ENCODE data around the gene VAV1. TPM values are rescaled to one million over a fixed set of nuclear protein-coding genes. Genes with fewer than 3 reads are reported as not detected.

Gene VAV1
- total and polyA plus RNA-seq, 7 donors = 0.20 to 1.8 (median 1.1) TPM

DNA sequence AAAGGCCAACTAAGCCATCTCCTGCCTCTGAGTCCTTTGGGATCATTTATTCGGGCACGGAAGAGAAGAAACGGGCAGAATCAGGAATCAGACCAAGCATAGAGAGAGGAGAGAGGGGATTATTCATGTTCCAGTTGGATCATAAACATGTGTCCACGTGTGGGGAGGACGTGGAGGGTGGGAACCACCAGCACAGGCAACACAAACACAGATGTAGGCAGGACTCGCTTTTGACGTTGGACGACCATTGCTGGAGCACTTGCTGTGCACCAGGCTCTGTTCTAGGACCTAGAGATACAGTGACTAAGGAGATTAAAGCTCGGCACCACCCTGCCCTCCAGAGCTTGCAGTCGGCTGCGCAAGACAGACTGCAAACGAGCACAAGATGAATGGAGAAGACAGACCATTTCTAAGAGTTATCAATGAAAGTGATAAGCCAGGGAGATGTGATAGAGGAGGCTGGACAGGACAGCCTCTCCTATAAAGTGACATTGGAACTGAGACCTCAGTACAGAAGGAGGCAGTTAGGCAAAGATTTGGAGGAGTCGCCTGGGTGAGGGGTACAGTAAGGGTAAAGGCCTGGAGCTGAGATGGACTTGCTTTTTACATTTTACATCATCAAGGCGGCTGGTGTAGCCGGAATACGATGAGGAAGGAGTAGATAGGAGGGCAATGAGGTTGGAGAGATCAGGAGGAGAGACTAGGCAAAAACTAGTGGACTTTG is 6.0 kb upstream of the VAV1 start:
- H3K27ac ChIP-seq = no peak overlapping the region
- intact Hi-C loops (cut with DNase I) = loop anchor here in 1 of 2 donors (5.0 kb wide), 1 partner anchor 34 kb away; no protein-coding TSS in a partner anchor
- ATAC-seq (no peak), DNase-seq (no peak)
- peaks cover 5% of the 10 kb centered on the region for H3K4me1 ChIP-seq
- 15 to 25% (median 19%) methylated on average over 16 of the region's 16 CpGs for WGBS, 3 donors
- no peak for TF ChIP-seq CTCF (IDR thresholded peaks at IDR 0.05)
- H3K9me3 ChIP-seq = no peaks in the 10 kb centered on the region
- peak overlapping the region; percentile 41 for H3K4me3 ChIP-seq
- peaks cover 0 to 28% (median 11%) of the 10 kb centered on the region in 3 donors for H3K27me3 ChIP-seq (ENCODE audit: insufficient read depth in 3 of 3, low read length in 2 of 3)
- no peaks in the 10 kb centered on the region for H3K36me3 ChIP-seq (ENCODE audit: insufficient read depth in 1 of 2, low read depth in 1 of 2)

- Histone ChIP-seq H3K27me3 (ENCODE audit: insufficient read depth in 3 of 3, low read length in 2 of 3) (peaks cover 0 to 28% (median 11%) of the 10 kb centered on the region in 3 donors), H3K36me3 (ENCODE audit: insufficient read depth in 1 of 2, low read depth in 1 of 2) (no peaks in the 10 kb centered on the region), H3K4me1 (peaks cover 5% of the 10 kb centered on the region), H3K27ac (no peak overlapping the region), H3K4me3 (peak overlapping the region; percentile 41), H3K9me3 (no peaks in the 10 kb centered on the region)
- intact Hi-C loops (cut with DNase I) = loop anchor here in 1 of 2 donors (5.0 kb wide), 1 partner anchor 35 kb away; no protein-coding TSS in a partner anchor
- TF ChIP-seq CTCF (IDR thresholded peaks at IDR 0.05) = no peak
- DNase-seq (no peak), ATAC-seq (peak in 3 of 4 donors; percentile 7 to 18 (median 15))
- 1 to 2% (median 1%) methylated on average over 15 of the region's 15 CpGs for WGBS, 3 donors
Measured at GRCh38 chr19:6767081-6767356, 5.5 kb upstream of the VAV1 start.

- Histone ChIP-seq H3K27ac (no peak within 1 kb of the TSS), H3K9me3 (no peaks in the 10 kb centered on the region), H3K4me1 (peaks cover 5% of the 10 kb centered on the region), H3K36me3 (ENCODE audit: insufficient read depth in 1 of 2, low read depth in 1 of 2) (no peaks in the 10 kb centered on the region), H3K27me3 (ENCODE audit: insufficient read depth in 3 of 3, low read length in 2 of 3) (peaks cover 0 to 28% (median 11%) of the 10 kb centered on the region in 3 donors), H3K4me3 (peak within 1 kb of the TSS; percentile 41)
- DNase-seq = peak; percentile 47 to 74
- intact Hi-C loops (cut with DNase I) = loop anchor here in 1 of 2 donors (5.0 kb wide), 1 partner anchor 35 kb away; no protein-coding TSS in a partner anchor
- no peak for TF ChIP-seq CTCF (IDR thresholded peaks at IDR 0.05)
- 2 to 4% (median 3%) methylated on average over 42 to 47 of the region's 47 CpGs for WGBS, 3 donors
- peak; percentile 39 to 60 (median 51) for ATAC-seq
Measured at GRCh38 chr19:6767357-6768235, 4.9 kb upstream of the VAV1 start, which contains the start of gene SH2D3A. Gene SH2D3A (minus strand): TSS chr19:6767435. CDS start chr19:6763748, 3,687 bp downstream.

DNA sequence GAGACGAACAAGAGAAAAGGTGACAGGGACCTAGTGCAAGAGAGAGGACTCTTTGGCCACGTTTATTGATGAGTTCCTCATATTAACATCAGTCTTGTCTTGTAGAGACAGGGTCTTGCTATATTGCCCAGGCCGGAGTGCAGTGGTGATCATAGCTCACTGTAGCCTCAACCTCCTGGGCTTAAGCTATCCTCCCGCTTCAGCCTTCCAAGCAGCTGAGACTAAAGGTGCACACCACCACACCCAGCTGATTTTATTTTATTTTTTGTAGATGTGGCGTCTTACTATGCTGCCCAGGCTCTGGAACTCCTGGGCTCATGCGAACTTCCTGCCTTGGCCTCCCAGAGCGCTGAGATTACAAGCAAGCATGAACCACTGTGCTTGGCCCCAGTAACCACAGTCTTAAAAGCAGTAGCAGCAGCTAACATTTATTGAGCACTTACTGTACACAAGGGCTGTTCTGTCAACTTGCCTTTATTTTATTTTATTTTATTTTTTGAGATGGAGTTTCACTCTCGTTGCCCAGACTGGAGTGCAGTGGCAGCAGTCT is 4.2 kb upstream of the VAV1 start:
- Histone ChIP-seq H3K4me1 (peaks cover 5% of the 10 kb centered on the region), H3K9me3 (no peaks in the 10 kb centered on the region), H3K36me3 (ENCODE audit: insufficient read depth in 1 of 2, low read depth in 1 of 2) (no peaks in the 10 kb centered on the region), H3K27me3 (ENCODE audit: insufficient read depth in 3 of 3, low read length in 2 of 3) (peaks cover 0 to 28% (median 11%) of the 10 kb centered on the region in 3 donors), H3K4me3 (no peak overlapping the region), H3K27ac (no peak overlapping the region)
- 58 to 70% (median 58%) methylated on average over 8 of the region's 8 CpGs for WGBS, 3 donors
- intact Hi-C loops (cut with DNase I) = loop anchor here in 1 of 2 donors (5.0 kb wide), 1 partner anchor 36 kb away; no protein-coding TSS in a partner anchor
- TF ChIP-seq CTCF (IDR thresholded peaks at IDR 0.05) = no peak
- DNase-seq = no peak
- no peak for ATAC-seq

Measured in psoas muscle (tissue), 8 donors.